Fibroblast of lung (primary cell): ENCODE measurements around the gene ASB14.

Experiments
- EZH2 ChIP-seq: IDR thresholded peaks from 2 replicates; pipeline ENCODE4 v1.5.1; 2012; ENCODE audit warnings: low read length, control low read depth, mild to moderate bottlenecking; ENCODE audit errors: missing control alignments
- TF ChIP-seq, protein P1 (sequence below), 2 donors: IDR thresholded peaks in 1 of 2; conservative IDR thresholded peaks in 1 of 2; 1 replicate in 1 of 2; 2 replicates in 1 of 2; pipeline ENCODE4 v1.5.1; 2011 to 2012; ENCODE audit warnings: low read length in 2 of 2, control low read depth in 1 of 2, inconsistent platforms in 1 of 2, low read depth in 1 of 2, mild to moderate bottlenecking in 1 of 2

DNA sequence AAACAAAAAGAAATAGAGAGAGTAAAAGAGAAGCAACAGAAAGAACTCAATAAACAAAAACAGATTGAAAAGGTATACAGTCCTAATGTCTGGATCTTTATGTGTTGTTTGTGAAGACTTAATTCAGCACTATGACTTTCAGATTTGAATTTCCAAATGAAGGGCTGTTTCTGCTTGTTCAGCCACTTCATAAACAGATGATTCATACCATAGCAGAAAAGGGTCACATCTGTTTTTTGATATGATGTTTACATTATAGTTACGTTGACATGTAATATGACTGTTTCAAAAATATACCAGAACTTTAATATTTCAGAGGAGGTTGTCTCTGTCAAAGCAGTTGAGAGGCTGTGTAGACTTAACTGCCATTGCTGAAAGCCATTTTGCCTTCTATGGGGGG, 24.1 kb downstream of the ASB14 start:
- TF ChIP-seq, protein P1, sequence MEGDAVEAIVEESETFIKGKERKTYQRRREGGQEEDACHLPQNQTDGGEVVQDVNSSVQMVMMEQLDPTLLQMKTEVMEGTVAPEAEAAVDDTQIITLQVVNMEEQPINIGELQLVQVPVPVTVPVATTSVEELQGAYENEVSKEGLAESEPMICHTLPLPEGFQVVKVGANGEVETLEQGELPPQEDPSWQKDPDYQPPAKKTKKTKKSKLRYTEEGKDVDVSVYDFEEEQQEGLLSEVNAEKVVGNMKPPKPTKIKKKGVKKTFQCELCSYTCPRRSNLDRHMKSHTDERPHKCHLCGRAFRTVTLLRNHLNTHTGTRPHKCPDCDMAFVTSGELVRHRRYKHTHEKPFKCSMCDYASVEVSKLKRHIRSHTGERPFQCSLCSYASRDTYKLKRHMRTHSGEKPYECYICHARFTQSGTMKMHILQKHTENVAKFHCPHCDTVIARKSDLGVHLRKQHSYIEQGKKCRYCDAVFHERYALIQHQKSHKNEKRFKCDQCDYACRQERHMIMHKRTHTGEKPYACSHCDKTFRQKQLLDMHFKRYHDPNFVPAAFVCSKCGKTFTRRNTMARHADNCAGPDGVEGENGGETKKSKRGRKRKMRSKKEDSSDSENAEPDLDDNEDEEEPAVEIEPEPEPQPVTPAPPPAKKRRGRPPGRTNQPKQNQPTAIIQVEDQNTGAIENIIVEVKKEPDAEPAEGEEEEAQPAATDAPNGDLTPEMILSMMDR (conservative IDR thresholded peaks at IDR 0.05 in 1 of 2, IDR thresholded peaks at IDR 0.05 in 1 of 2; ENCODE audit: low read depth in 1 of 2, low read length in 2 of 2), result no peak
- no peak for TF ChIP-seq EZH2
